ENCODE results near the gene SOWAHC. TPM values are rescaled to one million over a fixed set of nuclear protein-coding genes. Genes with fewer than 3 reads are reported as not detected.

SOWAHC gene
- total RNA-seq, 1 donor from 2014 or later: 15.5 TPM

DNA sequence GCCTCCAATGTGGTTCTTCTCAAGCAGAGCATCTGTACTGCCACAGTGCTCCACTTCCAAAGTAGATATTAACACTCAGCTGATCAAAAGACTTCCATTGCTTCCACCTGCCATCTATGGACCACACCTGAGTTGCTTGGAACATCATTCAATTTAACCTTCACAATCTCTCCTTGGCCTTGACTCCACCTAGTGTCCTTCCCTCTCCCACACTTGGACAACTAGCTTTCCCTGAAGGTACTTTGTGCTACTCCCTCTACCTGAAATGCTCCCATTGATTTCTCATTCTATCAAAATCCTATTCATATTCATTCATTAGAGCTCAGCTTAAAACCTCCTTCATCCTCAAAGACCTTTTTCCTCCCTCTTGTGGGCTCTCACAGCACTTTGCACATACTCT is 48.7 kb downstream of the SOWAHC start:
- TF ChIP-seq, protein P1, sequence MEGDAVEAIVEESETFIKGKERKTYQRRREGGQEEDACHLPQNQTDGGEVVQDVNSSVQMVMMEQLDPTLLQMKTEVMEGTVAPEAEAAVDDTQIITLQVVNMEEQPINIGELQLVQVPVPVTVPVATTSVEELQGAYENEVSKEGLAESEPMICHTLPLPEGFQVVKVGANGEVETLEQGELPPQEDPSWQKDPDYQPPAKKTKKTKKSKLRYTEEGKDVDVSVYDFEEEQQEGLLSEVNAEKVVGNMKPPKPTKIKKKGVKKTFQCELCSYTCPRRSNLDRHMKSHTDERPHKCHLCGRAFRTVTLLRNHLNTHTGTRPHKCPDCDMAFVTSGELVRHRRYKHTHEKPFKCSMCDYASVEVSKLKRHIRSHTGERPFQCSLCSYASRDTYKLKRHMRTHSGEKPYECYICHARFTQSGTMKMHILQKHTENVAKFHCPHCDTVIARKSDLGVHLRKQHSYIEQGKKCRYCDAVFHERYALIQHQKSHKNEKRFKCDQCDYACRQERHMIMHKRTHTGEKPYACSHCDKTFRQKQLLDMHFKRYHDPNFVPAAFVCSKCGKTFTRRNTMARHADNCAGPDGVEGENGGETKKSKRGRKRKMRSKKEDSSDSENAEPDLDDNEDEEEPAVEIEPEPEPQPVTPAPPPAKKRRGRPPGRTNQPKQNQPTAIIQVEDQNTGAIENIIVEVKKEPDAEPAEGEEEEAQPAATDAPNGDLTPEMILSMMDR (conservative IDR thresholded peaks at IDR 0.05): no peak
- no peak for DNase-seq (ENCODE audit: extremely low spot score, unreplicated experiment)
- H3K9me3 Mint-ChIP-seq: no peaks in the 10 kb centered on the region
- no peaks in the 10 kb centered on the region for H3K27me3 Mint-ChIP-seq
- H3K4me3 Mint-ChIP-seq: no peak overlapping the region
- no peaks in the 10 kb centered on the region for H3K36me3 Mint-ChIP-seq
- H3K27ac Mint-ChIP-seq: no peak overlapping the region
- H3K4me1 Mint-ChIP-seq (ENCODE audit: unreplicated experiment): peaks cover 12% of the 10 kb centered on the region

DNA sequence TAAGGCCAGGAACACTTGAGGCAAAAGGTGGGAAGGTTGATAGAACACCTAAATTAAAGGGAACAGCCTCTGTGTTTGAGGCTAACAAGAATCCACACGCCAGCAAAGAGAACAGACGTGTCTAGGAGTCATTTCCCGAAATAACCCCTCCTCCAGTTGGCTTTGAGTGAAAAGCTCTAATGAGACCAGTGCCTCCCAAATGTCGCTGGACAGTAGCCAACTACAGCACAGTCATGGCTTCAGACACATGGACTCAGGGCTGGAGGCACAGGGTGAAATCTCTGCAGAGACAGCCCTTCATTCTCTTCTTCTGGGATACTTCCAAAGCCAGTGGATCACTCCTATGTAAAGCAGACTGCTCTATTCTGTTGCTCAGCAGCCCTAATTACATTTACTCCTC is 49.6 kb downstream of the SOWAHC start:
- TF ChIP-seq, protein P1 (conservative IDR thresholded peaks at IDR 0.05): no peak
- Mint-ChIP-seq H3K27me3 (no peaks in the 10 kb centered on the region), H3K4me1 (ENCODE audit: unreplicated experiment) (peaks cover 12% of the 10 kb centered on the region), H3K36me3 (no peaks in the 10 kb centered on the region), H3K4me3 (no peak overlapping the region), H3K27ac (no peak overlapping the region), H3K9me3 (no peaks in the 10 kb centered on the region)
- DNase-seq (ENCODE audit: extremely low spot score, unreplicated experiment): no peak

DNA sequence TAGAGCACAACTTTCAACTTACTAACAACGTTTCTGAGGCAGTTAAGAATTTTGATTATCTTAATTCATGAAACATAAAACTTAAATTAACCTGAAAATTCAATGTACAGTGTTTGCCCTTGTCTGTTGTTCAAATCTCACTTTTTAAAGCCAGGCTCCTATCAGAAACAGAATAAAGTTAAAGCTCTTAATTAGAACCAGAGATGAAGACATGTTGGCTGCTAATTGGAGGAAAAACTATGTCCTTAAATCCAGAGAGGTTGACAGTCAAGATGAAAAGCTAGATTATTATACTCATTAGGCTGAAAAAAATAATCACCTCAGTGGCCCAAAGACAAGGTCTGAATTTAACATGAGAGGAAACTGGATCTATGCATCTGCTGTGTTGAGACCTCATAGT is 52.3 kb downstream of the SOWAHC start:
- Mint-ChIP-seq H3K27me3 (no peaks in the 10 kb centered on the region), H3K36me3 (no peaks in the 10 kb centered on the region), H3K27ac (no peak overlapping the region), H3K4me3 (no peak overlapping the region), H3K4me1 (ENCODE audit: unreplicated experiment) (no peaks in the 10 kb centered on the region), H3K9me3 (no peaks in the 10 kb centered on the region)
- DNase-seq (ENCODE audit: extremely low spot score, unreplicated experiment): no peak
- TF ChIP-seq, protein P1 (conservative IDR thresholded peaks at IDR 0.05): no peak

Other genes with a start within 250 kb of the SOWAHC start
- 40.9 and 76.7 TPM in 2 replicates for gene SEPTIN10, start 398 bp upstream of the SOWAHC start, total RNA-seq (ENCODE audit: low replicate concordance)
- gene RGPD5, start 179.9 kb downstream of the SOWAHC start, total RNA-seq (ENCODE audit: low replicate concordance): 63.5 and 65.9 TPM in 2 replicates

Data from type B pancreatic cell (in vitro differentiated cells).